ENCODE measurements around the gene ADCY5. TPM values are rescaled to one million over a fixed set of nuclear protein-coding genes. Genes with fewer than 3 reads are reported as not detected.

The ADCY5 gene
- total RNA-seq, 1 donor from 2014 or later, result 6.8 TPM

- H3K4me1 Mint-ChIP-seq, result peaks cover 4% of the 10 kb centered on the region
- peaks cover 22% of the 10 kb centered on the region for H3K27me3 Mint-ChIP-seq (ENCODE audit: low read depth)
- H3K27ac Mint-ChIP-seq, result no peak overlapping the region
- TF ChIP-seq, protein P1, sequence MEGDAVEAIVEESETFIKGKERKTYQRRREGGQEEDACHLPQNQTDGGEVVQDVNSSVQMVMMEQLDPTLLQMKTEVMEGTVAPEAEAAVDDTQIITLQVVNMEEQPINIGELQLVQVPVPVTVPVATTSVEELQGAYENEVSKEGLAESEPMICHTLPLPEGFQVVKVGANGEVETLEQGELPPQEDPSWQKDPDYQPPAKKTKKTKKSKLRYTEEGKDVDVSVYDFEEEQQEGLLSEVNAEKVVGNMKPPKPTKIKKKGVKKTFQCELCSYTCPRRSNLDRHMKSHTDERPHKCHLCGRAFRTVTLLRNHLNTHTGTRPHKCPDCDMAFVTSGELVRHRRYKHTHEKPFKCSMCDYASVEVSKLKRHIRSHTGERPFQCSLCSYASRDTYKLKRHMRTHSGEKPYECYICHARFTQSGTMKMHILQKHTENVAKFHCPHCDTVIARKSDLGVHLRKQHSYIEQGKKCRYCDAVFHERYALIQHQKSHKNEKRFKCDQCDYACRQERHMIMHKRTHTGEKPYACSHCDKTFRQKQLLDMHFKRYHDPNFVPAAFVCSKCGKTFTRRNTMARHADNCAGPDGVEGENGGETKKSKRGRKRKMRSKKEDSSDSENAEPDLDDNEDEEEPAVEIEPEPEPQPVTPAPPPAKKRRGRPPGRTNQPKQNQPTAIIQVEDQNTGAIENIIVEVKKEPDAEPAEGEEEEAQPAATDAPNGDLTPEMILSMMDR (IDR thresholded peaks at IDR 0.05; ENCODE audit: unreplicated experiment), result no peak
- DNase-seq (ENCODE audit: low spot score in 2 of 2, unreplicated experiment in 2 of 2), result no peak
- no peaks in the 10 kb centered on the region for H3K9me3 Mint-ChIP-seq
- no peaks in the 10 kb centered on the region for H3K36me3 Mint-ChIP-seq
- no peak overlapping the region for H3K4me3 Mint-ChIP-seq
These were observed 27.3 kb downstream of the ADCY5 start for GRCh38 chr3:123421353-123422174.

GRCh38 chr3:123420416-123420968 is 28.4 kb downstream of the ADCY5 start:
- Mint-ChIP-seq H3K9me3 (no peaks in the 10 kb centered on the region), H3K4me1 (peaks cover 4% of the 10 kb centered on the region), H3K4me3 (no peak overlapping the region), H3K36me3 (no peaks in the 10 kb centered on the region), H3K27ac (no peak overlapping the region), H3K27me3 (ENCODE audit: low read depth) (peaks cover 21% of the 10 kb centered on the region)
- TF ChIP-seq, protein P1 (IDR thresholded peaks at IDR 0.05; ENCODE audit: unreplicated experiment), result no peak
- no peak for DNase-seq (ENCODE audit: low spot score in 2 of 2, unreplicated experiment in 2 of 2)

GRCh38 chr3:123419850-123420297 is 29.0 kb downstream of the ADCY5 start:
- no peak overlapping the region for H3K4me3 Mint-ChIP-seq
- peaks cover 22% of the 10 kb centered on the region for H3K27me3 Mint-ChIP-seq (ENCODE audit: low read depth)
- DNase-seq (ENCODE audit: low spot score in 2 of 2, unreplicated experiment in 2 of 2), result no peak
- H3K36me3 Mint-ChIP-seq, result no peaks in the 10 kb centered on the region
- no peak overlapping the region for H3K27ac Mint-ChIP-seq
- TF ChIP-seq, protein P1 (IDR thresholded peaks at IDR 0.05; ENCODE audit: unreplicated experiment), result no peak
- no peaks in the 10 kb centered on the region for H3K9me3 Mint-ChIP-seq
- H3K4me1 Mint-ChIP-seq, result peaks cover 4% of the 10 kb centered on the region

DNA sequence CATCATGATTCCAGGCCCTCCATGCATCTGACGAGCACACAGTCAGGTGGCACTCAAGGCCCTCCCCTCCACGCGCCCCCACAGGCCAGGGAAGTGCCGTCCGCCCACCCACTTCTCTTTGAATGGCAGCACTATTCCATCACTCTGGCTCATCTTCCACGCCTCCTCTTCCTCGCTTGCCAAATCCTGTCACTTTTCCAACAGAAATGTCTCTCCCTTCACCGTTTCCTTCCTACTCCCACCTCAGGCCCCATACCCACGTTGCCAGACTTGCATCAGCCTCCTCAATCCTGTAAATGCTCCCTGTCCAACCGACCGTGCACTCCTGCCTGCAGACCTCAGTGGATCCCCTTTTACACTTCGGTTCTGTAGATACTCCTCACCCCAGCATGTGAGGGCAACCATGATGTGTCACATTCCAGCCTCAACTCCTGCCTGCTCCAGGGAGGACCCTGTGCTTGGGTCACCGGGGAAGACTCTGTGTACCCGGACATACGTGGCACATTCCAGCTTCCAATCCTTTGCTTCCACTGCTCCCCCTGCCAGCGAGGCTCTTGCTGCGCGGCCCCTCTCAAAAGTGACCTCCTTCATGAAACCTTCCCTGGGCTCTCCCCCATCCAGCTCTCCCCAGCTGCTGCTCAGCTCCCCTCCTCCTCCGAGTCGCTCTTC is 29.6 kb downstream of the ADCY5 start:
- Mint-ChIP-seq H3K4me3 (no peak overlapping the region), H3K27me3 (ENCODE audit: low read depth) (peaks cover 22% of the 10 kb centered on the region)

DNA sequence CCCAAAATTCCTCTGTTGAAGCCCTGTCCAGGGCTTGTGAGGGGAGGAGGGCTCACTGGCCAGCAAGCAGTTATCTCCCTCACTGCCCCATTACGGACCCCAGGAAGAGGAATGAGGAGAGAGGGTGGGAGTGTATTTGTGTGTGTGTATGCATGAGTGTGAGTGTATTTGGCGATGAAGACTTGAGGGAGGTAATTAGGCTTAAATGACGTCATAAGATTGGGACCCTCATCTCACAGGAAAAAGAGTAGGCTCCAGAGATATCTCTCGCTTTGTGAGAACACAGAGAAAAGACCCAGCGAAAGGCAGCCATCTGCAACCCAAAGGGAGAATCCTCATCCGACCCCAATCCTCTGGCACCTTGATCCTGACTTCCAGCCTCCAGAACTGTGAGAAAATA is 32.2 kb downstream of the ADCY5 start:
- H3K27me3 Mint-ChIP-seq (ENCODE audit: low read depth), result peaks cover 28% of the 10 kb centered on the region
- H3K27ac Mint-ChIP-seq, result no peak overlapping the region
- no peaks in the 10 kb centered on the region for H3K36me3 Mint-ChIP-seq
- peaks cover 25% of the 10 kb centered on the region for H3K4me1 Mint-ChIP-seq
- H3K9me3 Mint-ChIP-seq, result no peaks in the 10 kb centered on the region
- TF ChIP-seq, protein P1 (IDR thresholded peaks at IDR 0.05; ENCODE audit: unreplicated experiment), result no peak
- DNase-seq (ENCODE audit: low spot score in 2 of 2, unreplicated experiment in 2 of 2), result no peak
- H3K4me3 Mint-ChIP-seq, result no peak overlapping the region

More for the DNA sequence above, 29.6 kb downstream of the ADCY5 start:
- TF ChIP-seq, protein P1 (IDR thresholded peaks at IDR 0.05; ENCODE audit: unreplicated experiment), result no peak
- H3K9me3 Mint-ChIP-seq, result no peaks in the 10 kb centered on the region
- peaks cover 4% of the 10 kb centered on the region for H3K4me1 Mint-ChIP-seq
- no peak overlapping the region for H3K27ac Mint-ChIP-seq
- no peak for DNase-seq (ENCODE audit: low spot score in 2 of 2, unreplicated experiment in 2 of 2)
- no peaks in the 10 kb centered on the region for H3K36me3 Mint-ChIP-seq
